ENCODE results near the gene PRR23E.

PRR23E gene

GRCh38 chr3:127167315-127168043 lies 25.5 kb upstream of the PRR23E start:
- Histone ChIP-seq H3K27ac (replicated peaks) (no peak overlapping the region), H3K27me3 (ENCODE audit: insufficient read depth, poor library complexity, severe bottlenecking) (peaks cover 3% of the 10 kb centered on the region), H3K4me3 (replicated peaks; ENCODE audit: insufficient read depth, low read length) (no peak overlapping the region)
- TF ChIP-seq POLR2AphosphoS5 (IDR thresholded peaks at IDR 0.05; ENCODE audit: low read depth) (no peak), SPI1 (IDR thresholded peaks at IDR 0.05; ENCODE audit: borderline replicate concordance, low read depth) (no peak), REST (IDR thresholded peaks at IDR 0.05; ENCODE audit: insufficient replicate concordance, low read depth) (no peak), GABPA (IDR thresholded peaks at IDR 0.05; ENCODE audit: low read depth) (no peak)
- TF ChIP-seq, protein P1, sequence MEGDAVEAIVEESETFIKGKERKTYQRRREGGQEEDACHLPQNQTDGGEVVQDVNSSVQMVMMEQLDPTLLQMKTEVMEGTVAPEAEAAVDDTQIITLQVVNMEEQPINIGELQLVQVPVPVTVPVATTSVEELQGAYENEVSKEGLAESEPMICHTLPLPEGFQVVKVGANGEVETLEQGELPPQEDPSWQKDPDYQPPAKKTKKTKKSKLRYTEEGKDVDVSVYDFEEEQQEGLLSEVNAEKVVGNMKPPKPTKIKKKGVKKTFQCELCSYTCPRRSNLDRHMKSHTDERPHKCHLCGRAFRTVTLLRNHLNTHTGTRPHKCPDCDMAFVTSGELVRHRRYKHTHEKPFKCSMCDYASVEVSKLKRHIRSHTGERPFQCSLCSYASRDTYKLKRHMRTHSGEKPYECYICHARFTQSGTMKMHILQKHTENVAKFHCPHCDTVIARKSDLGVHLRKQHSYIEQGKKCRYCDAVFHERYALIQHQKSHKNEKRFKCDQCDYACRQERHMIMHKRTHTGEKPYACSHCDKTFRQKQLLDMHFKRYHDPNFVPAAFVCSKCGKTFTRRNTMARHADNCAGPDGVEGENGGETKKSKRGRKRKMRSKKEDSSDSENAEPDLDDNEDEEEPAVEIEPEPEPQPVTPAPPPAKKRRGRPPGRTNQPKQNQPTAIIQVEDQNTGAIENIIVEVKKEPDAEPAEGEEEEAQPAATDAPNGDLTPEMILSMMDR (IDR thresholded peaks at IDR 0.05; ENCODE audit: insufficient read depth, low read length) = no peak
- DNase-seq (ENCODE audit: low read depth in 1 of 2, low spot score in 1 of 2) = no peak

GRCh38 chr3:127168271-127168670 lies 24.7 kb upstream of the PRR23E start:
- Histone ChIP-seq H3K27me3 (ENCODE audit: insufficient read depth, poor library complexity, severe bottlenecking) (peaks cover 3% of the 10 kb centered on the region), H3K4me3 (replicated peaks; ENCODE audit: insufficient read depth, low read length) (no peak overlapping the region), H3K27ac (replicated peaks) (no peak overlapping the region)
- no peak for DNase-seq (ENCODE audit: low read depth in 1 of 2, low spot score in 1 of 2)
- TF ChIP-seq SPI1 (IDR thresholded peaks at IDR 0.05; ENCODE audit: borderline replicate concordance, low read depth) = no peak
- TF ChIP-seq GABPA (IDR thresholded peaks at IDR 0.05; ENCODE audit: low read depth) = no peak
- TF ChIP-seq, protein P1 (IDR thresholded peaks at IDR 0.05; ENCODE audit: insufficient read depth, low read length) = no peak
- no peak for TF ChIP-seq REST (IDR thresholded peaks at IDR 0.05; ENCODE audit: insufficient replicate concordance, low read depth)
- TF ChIP-seq POLR2AphosphoS5 (IDR thresholded peaks at IDR 0.05; ENCODE audit: low read depth) = no peak

DNA sequence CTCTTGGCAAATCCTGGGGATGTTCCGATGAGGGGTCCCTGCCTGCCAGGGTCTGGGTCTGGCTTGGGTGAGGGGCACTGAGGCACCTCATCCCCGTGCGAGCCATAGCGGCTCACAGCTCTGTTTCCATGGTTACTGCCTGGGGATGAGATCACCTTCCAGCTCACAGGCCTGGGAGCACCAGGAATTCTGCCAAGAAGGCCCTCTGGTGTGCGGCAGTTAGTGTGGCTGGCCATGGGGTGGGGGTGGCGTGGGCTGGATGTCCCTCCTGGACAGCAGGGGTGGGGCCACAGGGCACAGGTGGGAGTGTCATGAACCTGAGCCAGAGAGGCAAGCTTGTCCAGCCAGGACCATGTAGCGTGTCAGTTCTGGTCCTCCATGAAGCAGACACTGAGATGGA lies 22.1 kb upstream of the PRR23E start:
- DNase-seq (ENCODE audit: low read depth in 1 of 2, low spot score in 1 of 2) = no peak
- H3K27me3 ChIP-seq (ENCODE audit: insufficient read depth, poor library complexity, severe bottlenecking) = peaks cover 3% of the 10 kb centered on the region
- H3K27ac ChIP-seq (replicated peaks) = no peak overlapping the region
- TF ChIP-seq POLR2AphosphoS5 (IDR thresholded peaks at IDR 0.05; ENCODE audit: low read depth) = no peak
- TF ChIP-seq, protein P1 (IDR thresholded peaks at IDR 0.05; ENCODE audit: insufficient read depth, low read length) = no peak
- no peak overlapping the region for H3K4me3 ChIP-seq (replicated peaks; ENCODE audit: insufficient read depth, low read length)

- no peak overlapping the region for H3K27ac ChIP-seq (replicated peaks)
- TF ChIP-seq SPI1 (IDR thresholded peaks at IDR 0.05; ENCODE audit: borderline replicate concordance, low read depth) (no peak), REST (IDR thresholded peaks at IDR 0.05; ENCODE audit: insufficient replicate concordance, low read depth) (no peak), POLR2AphosphoS5 (IDR thresholded peaks at IDR 0.05; ENCODE audit: low read depth) (no peak), GABPA (IDR thresholded peaks at IDR 0.05; ENCODE audit: low read depth) (no peak)
- TF ChIP-seq, protein P1 (IDR thresholded peaks at IDR 0.05; ENCODE audit: insufficient read depth, low read length) = no peak
- H3K27me3 ChIP-seq (ENCODE audit: insufficient read depth, poor library complexity, severe bottlenecking) = peaks cover 3% of the 10 kb centered on the region
- no peak for DNase-seq (ENCODE audit: low read depth in 1 of 2, low spot score in 1 of 2)
- no peak overlapping the region for H3K4me3 ChIP-seq (replicated peaks; ENCODE audit: insufficient read depth, low read length)
These were observed 21.6 kb upstream of the PRR23E start for GRCh38 chr3:127171320-127171719.
